Stimulated activated CD8-positive, alpha-beta memory T cell treated with anti-CD3 and anti-CD28 coated beads, Interleukin-7, amount 100 ng/mL, for 48 hours (primary cell): Measurements from ENCODE around the gene MKI67.
A peak's percentile ranks its signal among the peaks of the same experiment; 100 is the strongest.

Source experiments
- DNase-seq, 2 donors: peaks; one replicate each; pipeline ENCODE4 v3.0.0-alpha.2; 2020; ENCODE audit warnings: low read depth in 1 of 2; ENCODE audit errors: extremely low read depth in 1 of 2

Gene MKI67

DNA sequence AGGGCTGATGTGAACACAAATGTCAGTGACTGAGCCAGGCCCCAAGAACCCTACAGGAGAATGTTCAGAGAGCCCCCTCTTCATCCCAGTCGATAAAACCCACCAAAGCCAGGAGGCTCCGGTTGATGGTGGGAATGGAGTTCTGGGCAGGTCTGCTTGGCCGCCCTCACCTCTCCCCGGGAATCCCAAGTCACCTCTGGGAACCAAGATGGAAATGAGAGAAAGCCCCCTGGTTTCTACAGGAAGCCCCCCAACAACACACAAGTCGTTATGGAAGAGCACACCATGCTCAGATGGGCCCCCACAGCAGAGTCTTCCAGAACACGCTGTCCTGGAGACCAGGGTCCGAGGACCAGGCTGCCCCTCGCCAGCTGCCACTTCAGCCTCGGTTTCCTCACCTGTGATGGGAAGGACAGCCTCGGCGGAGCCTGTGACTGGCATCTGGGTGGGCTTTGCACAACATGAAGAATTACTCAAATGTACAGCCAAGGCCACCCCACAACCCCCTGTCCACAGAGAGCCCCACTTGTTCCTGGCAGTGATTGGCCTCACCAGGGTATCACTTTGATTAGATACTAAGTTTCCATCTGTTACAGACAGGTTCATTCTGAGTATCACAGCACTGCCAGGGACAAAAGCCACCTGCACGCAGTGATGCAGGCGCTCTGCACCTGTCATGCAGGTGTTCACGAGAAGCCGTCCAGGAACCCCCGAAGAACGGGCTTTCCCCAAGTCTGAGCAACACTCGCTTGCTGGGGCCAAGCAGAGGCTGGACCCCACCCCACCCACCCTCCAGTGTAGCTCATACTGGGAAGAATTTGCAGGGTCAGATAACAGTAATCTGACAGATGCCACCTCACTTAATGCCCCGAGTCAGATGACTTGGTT, 57.6 kb downstream of the MKI67 start:
- no peak for DNase-seq

DNA sequence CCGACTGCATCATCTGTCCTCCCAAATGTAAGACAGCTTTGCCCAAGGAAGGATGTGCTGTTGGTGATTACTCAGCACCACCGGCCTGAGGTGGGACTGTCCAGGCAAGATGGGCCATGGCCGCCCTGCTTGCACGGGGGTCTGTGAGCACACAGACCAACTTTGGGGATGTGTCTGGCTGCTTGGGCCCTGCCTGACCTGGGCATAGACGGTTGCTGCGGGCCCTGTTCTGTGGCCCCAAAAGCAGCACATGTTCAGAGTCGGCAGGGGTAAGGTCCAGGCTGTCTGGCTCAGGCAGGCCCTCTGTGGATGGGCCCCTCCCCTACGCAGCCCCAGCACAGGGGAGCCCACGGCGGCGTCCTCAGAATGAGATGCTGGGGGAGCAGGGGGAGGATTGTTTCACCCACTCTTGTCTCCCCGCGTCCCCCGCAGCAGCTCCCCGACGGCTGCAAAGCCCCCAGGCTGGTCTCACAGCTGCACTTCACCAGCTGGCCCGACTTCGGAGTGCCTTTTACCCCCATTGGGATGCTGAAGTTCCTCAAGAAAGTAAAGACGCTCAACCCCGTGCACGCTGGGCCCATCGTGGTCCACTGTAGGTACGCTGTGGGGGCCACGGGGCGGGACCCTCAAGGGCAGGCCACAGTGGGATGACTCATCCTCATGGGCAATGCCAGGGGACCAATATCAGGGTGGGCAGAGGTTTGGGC, 58.4 kb downstream of the MKI67 start:
- DNase-seq, result no peak

DNA sequence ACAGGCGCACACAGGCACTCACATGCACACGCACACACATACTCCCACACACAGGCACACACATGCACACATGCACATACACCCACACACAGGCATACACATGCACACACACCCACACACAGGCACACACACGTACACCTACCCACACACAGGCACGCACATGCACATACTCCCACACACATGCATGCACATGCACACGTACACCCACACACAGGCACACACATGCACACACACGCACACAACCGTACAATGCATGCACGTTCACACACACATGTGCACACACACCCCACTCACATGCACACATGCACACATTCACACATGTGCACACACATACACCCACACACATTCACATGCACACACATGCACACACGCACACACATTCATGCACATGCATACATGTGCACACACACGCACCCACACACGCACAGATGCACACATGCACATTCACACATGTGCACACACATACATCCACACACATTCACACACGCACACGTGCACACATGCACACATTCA, 59.3 kb downstream of the MKI67 start:
- DNase-seq, result no peak

DNA sequence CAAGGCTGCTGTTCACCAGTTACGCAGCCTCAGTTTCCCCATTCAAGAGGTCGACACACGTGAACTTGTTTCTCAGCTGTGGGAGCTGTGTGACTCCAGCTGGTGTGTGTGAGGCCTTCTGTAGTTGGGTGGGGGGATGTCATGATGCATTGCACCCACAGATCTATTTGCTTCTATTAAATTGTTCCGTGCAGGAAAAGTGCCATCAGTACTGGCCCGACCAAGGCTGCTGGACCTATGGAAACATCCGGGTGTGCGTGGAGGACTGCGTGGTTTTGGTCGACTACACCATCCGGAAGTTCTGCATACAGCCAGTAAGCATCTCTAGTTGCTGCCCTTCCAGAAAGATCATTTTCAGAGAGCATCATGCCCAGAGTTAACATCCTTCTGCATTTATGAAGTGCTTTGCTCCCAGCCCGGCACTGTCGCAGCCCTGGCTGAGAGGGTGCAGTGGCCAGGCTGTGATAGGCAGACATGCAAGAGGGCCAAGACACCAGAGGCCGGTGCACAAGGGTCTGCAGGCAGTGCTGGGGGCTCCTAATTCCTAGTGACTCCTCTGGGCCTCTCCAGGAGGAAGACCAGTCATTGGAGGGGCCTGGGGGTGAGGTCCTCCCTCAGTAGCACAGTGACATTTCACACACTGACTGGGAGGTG, 60.2 kb downstream of the MKI67 start:
- no peak for DNase-seq

DNA sequence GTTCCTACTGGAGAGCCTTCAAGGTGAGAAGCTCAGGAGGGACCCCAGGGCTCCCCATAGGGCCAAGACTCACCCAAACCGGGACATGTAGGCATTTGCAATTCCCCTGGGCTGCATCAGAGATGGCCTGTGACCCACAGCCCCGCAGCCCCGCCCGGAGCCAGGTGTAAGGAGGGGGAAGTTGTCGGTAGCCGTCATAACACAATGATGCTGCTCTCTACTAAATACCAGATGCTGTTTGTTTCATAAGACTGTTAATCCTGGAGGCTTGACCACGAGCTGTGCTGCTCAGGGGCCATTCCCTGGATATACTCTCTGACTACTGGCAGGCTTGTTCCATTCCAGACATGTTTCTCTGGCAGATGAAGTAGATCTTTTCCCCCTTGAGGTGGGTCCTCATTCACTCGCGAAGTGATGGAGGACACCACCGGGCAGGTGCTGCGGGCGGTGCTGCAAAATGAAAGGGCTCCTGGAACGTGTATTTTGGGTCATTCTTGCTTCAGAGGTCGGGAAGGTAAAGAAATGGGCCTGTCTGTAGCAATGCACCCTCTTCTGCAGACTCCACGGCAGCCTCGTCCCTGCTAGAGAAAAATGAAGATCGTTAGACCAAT, 61.1 kb downstream of the MKI67 start:
- DNase-seq, result no peak

DNA sequence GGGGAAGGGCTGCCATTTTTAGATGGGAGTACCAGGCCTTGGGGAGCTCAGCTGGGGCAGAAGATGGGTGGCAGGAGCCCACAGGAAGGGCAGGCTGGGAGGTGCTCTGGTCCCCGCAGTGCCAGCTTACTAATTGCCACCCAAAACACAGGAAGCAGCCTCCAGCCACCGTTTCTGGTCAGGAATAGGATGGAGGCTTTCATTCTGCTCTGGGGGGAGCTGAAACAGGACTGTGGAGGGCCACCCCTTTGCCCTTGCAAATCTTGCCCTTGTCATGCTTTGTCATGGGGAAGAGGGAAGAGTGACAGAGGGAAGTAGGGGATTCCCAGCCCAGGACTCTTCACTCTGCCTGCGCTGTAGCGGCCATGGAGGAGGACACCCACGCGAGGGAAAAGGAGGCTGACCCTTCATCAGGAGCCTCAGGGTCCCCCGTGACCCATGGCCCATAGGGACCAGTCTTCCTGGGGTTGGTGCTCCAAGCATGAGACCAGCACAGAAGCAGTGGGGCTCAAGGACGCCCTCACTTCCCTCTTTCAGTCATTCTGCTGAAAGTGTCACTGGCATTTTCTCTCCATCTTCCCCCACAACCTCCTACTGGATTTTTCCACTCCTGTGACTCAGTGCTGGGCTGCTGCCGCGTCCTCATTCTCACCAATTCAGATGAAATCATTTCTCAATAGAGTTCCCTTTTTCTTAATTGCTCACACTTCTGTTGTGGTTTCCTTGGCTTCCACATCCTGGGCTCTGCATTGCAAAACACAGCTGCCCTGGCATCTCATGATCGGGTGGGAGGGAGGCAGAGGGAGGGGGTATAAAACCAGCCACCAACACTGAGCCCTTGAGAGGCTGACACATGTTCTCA, 61.9 kb downstream of the MKI67 start:
- peak; percentile 59 to 86 for DNase-seq

DNA sequence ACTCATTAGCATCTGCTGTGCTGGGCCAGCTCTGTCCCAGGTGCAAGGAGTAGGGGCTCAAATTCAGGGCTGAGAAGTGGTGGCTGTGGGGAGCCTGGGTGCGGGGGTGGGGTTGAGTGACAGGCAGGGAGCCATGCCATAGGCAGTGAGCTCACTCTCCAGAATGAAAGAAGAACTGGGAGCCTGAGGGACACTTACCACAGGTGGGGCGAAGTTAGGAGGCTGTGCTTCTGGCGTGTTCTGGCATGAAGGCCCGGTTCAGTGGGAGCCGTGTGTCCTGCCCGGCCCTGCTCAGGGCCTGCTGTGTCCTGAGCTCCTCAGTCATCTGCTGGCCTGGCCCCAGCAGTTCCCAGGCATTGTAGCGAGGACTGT, 62.5 kb downstream of the MKI67 start:
- no peak for DNase-seq

DNA sequence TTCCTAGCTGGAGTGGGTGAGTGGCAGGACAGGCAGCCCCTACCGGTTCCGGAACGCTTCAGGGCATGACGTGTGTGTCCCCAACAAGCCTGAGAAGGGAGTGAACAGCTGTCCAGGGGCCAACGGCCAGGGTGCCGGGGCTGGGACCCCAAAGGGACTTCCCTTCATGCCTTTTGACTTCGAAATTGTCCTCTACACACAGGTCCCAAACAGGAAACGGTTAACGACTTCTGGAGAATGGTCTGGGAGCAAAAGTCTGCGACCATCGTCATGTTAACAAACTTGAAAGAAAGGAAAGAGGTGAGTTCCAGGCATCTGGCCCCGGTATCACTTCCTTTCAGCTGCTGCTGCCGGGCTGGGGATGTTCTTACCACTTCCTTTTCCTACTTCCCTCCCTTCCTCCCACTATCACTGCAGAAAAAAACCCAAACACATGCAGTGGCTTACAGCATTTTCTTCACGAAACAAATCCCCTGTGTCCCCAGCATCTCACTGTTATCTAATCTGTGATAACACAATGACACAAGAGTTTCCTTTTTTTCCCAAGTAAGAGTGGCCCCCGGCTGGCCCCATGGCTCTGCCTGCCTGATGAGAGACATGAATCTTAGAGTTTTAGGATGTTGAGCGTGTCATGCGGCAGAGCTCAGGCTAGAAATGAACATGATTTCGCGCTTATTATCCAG, 63.2 kb downstream of the MKI67 start:
- DNase-seq, result no peak

DNA sequence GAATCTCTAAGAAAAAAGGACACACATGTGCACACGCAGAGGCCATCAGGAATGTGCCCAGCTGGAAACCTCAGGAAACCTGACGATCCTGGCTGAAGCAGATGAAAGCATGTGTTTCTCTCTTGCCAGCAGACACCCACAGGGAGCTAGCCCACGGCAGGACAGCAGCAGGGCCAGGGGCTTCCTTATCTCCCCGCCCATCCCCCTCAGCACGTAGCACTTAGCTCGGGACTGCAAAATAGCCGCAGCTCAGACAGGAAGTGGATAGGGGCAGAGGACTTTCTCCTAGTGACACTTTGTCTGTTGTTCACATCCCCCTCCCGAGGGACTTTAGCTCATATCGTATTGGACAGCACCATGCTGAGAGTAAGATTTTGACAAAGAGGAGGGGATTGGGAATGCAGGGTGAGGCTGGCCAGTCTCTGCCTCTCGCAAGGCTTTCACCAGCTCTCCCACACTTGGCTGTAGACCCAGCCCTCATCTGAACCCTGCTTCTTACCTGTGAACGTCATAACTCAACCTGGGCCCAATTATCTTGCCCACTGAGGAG, 63.8 kb downstream of the MKI67 start:
- no peak for DNase-seq

DNA sequence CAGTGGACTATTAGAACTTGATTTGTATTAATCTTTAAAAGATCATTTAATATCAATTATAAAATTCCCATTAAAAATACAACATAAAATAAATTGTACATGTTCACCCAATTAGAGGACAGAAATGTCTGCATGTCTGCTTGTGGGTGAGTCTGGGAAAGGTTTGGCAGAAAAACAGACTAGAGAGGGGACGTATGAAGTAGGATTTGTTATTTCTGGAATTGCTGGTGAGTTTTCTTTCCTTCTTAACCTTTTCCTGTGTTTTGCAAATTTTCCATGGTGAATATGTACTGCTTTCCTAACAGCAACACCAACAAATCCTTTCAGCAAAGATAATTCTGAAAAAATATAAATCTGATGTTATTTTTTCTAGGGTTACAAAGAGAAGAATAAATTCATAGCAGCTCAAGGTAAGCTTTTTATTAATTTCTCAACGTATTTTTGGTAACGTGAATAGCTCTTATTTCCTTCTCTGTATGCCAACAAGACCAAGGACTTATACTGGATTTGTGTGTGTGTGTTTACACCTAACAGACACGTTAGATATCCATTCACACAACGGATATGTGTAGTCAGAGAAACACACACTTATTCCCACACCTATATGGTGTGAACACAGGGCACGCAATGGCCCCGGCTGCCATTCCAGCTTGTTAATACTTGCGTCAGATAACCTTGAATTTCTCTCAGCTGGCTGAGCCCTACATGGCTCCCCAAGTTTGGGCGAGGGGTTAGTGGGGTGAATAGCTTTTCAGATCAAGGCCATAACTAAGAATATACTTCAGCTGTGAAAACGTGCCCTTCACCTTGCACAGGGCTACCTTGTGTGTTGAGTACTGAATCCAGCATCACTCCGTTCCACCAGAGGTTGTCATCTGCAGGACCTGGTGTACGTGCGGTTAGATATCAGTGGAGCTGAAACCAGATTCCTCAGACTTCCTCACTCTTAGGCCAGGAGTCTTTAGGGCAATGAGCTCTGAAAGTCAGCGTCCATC, 64.6 kb downstream of the MKI67 start:
- DNase-seq, result no peak

DNA sequence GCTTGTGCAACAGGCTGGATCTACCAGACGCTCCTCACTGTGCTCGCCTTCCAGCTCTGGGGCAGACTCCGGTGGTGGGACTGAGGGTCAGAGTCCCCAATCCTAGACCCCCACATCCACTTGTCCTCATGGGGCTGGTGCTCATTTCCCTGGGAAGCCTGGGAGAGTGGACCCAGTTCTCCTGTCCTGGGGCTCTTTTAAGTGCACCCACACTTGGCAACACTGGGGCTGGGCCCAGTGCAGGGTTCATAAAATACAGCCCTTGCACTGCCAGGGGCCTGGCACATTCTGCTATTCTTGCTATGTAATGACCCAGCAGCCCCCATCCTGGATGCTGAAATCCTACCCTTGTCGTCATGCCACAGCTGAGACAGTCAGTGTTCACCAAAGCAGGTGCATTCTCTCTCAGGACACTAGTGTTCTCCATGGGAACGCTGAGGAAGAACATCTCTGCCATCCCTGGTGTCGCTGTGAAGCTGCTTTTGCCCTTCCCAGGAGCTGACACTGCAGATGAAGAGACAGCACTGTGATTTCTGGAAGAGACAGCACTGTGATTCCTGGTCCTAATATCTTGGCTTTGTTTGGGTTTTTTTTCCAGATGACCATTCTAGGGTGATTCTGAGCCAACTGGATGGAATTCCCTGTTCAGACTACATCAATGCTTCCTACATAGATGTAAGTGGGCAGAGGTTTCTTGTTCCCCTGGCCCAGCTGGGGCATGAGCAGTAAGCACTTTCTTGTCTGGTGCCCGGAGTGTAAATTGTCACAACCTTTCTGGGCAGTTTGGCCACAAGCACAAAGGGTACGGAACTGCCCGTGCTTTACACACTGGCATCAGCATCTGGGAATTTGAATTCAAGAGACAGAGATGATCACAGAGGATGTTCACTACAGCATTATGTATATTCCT, 65.6 kb downstream of the MKI67 start:
- DNase-seq, result no peak

DNA sequence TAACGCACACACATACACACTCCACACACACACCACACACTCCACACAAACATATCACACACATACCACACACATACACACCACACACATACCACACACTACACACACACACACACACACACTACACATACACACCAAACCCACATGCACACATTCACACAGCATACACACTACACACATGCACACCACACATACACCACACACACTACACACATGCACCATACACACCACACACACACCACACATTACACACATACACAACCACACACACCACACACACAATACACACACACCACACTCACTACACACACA, 66.3 kb downstream of the MKI67 start:
- DNase-seq, result no peak

DNA sequence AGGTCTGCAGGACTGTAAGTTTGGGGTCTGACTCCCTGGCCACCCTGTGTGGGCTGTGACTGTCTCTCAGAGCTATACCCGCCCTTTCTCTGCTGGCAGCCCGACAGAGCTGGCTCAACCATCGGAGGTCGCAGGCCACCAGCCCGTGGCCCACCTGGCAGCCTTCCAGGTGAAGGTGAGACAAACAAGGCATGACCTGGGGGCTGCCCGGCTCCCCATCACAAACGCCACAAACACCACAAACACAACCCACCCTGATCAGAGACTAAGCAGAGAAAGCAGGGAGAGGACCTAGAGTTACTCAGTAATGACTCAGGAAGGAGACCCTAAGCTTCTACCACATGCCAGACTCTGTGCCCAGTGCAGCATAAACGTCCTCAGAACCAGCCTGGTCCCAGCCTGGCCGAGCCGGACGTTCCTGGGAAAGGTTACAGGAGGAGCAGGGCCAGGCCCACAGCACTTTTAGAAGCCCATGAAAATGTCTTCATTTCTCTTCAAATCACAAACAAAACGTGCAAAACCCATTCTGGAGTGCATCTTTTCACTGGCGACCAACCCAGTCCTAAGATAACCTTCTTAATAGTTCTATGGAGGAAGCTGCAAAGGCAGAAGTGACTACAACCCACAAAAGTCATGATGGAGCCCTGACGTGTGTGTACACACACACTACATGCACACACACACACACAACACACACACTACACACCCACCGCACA, 66.8 kb downstream of the MKI67 start:
- no peak for DNase-seq

DNA sequence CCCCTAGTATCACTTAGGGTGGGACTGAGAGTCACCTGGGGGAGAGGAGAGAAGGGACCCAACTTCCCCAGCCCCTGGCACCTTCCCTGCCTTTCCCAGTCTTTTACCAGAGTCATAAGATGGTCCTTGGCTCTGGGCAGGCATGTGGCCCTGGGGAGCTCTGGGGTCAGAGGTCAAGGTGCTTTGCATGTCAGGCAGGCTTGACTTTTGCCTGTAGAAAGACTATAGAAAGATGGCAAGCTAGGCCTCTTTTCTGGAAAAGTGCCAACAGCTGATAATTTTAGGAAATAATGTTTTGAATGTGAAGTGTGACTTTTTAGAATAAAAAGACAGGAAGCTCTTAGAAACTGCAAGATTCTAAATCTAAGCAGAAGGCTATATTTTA, 67.5 kb downstream of the MKI67 start:
- DNase-seq, result no peak

DNA sequence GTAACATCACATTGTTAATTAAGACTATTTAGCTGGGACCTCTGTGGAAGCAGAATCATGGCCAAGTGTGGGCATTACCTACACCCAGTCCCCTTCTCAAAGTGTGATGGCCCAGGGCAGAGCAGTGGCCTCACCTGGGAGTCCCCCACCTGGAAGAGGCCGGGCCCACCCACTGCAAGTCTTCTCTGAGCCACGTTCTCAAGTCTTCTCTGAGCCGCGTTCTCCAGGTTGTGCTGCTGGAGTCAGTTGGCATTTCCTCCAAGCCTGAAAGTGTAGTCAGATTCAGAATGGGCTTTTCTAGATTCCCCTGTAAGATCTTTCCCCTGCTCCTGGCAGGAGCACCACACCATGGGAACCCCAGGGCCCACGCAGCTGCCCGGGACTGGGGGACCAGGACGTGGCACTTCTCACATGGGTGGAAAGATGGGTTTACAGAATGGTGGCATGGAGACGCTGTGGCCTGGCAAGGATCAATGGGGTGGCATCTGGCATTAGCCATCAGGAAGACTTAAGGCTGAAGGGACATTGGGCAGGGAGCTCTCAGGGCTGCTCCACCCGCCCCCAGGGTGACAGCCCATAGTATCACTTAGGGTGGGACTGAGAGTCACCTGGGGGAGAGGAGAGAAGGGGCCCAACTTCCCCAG, 68.0 kb downstream of the MKI67 start:
- DNase-seq, result no peak

DNA sequence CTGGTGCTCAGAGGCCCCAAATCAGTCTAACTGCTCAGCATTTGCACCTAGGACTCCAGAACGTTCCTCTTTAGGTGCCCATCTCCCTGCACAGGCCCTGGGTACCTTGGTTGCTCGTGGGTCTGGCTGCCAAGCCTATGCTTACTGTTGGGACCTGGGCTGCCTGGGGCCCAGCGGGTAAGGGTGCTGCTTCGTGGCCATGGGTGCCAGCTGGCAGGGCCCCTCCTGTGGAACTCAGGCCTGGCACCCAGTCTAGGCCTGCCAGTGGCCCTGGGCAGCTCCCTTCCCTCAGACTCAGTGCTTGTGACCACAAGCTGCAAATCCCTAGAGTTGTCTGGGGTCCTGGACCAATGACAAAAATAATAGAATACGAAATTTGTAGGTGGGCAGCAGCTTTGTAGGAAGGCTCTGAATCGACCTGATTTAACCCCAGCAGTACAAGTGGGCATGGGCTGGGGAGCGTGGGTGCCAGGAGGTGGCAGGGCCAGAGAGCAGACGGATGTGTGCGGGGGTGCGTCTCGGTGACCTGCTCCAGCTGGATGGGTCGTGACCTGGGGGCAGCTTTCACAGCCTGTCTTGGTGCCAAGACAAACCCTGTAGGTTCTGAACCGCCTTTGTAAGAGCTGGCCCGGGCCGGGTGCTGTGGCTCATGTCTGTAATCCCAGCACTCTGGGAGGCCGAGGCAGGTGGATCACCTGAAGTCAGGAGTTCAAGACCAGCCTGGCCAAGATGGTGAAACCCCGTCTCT, 69.7 kb downstream of the MKI67 start:
- DNase-seq, result no peak
